K562 (cell line): ENCODE results near the gene PAFAH1B2. TPM values are rescaled to one million over a fixed set of nuclear protein-coding genes. Genes with fewer than 3 reads are reported as not detected.

Experiments used
- FOXJ2 ChIP-seq: fragments of 200-800 bp; sonication (Bioruptor generic); IDR thresholded peaks from 2 replicates; pipeline ENCODE4 v1.6.1; 2016; ENCODE audit warnings: missing genetic modification characterization, missing compliant biosample characterization
- GABPB1 ChIP-seq: sonication (generic); formaldehyde crosslinking; IDR thresholded peaks from 2 replicates; pipeline ENCODE4 v1.8.0; 2022; ENCODE audit warnings: mild to moderate bottlenecking, missing genetic modification reagents
- HIVEP1 ChIP-seq: fragments of 250-450 bp; sonication (Bioruptor Pico); IDR thresholded peaks from 2 replicates; pipeline ENCODE4 v1.4.0; 2020; ENCODE audit warnings: mild to moderate bottlenecking
- MIER1 ChIP-seq: fragments of 450-650 bp; IDR thresholded peaks from 2 replicates; pipeline ENCODE4 v1.6.1; 2016; ENCODE audit warnings: antibody characterized with exemption, mild to moderate bottlenecking, low read depth
- SIN3A ChIP-seq, 2 experiments: fragments of 150-350 bp in 1 of 2; IDR thresholded peaks; 2 replicates each; pipeline ENCODE4 v1.6.1; 2011 to 2016; ENCODE audit warnings: borderline replicate concordance in 2 of 2, low read depth in 2 of 2, low read length in 2 of 2, mild to moderate bottlenecking in 2 of 2, moderate library complexity in 2 of 2; ENCODE audit not compliant: control insufficient read depth in 1 of 2
- TAF1 ChIP-seq: IDR thresholded peaks from 2 replicates; pipeline ENCODE4 v1.6.1; 2011; ENCODE audit warnings: mild to moderate bottlenecking, low read length, moderate library complexity; ENCODE audit not compliant: insufficient read depth, control insufficient read depth, severe bottlenecking; ENCODE audit errors: extremely low read depth
- TBL1XR1 ChIP-seq, 2 experiments: IDR thresholded peaks; 2 replicates each; pipeline ENCODE4 v1.6.1; 2012; ENCODE audit warnings: improper control_type of control experiment in 2 of 2, low read length in 2 of 2, mild to moderate bottlenecking in 1 of 2
- polyA plus RNA-seq, 8 experiments: library from polyadenylated mRNA; depleted of rRNA in 4 of 8; stranded (reverse) in 5 of 8; unstranded in 3 of 8; fragments of >200 nt; fragmentation: Nextera tagmentation in 2 of 8; fragmentation: Illumina TruSeq in 1 of 8; extraction: Ambion mirVana in 2 of 8; extraction: Trizol in 1 of 8; gene quantifications; 2 replicates each; pipeline versions ENCODE4 v1.2.1 to v1.2.3, GENCODE V29; 2011 to 2014; ENCODE audit warnings: inconsistent platforms in 1 of 8, missing spikeins in 1 of 8
- total RNA-seq, 7 experiments: library from RNA; depleted of rRNA in 6 of 7; stranded (reverse); fragments of >200 nt in 6 of 7; fragmentation: Illumina TruSeq in 2 of 7; extraction: Trizol in 2 of 7; gene quantifications; 2 replicates each; pipeline versions ENCODE4 v1.2.1 to v1.2.3, GENCODE V29; 2011 to 2021; ENCODE audit warnings: low replicate concordance in 1 of 7
- TF ChIP-seq, protein P1 (sequence below), 3 experiments: IDR thresholded peaks in 2 of 3; conservative IDR thresholded peaks in 1 of 3; 2 replicates each; pipeline ENCODE4 v1.5.1; 2011 to 2012; ENCODE audit warnings: low read length in 3 of 3, mild to moderate bottlenecking in 3 of 3, control low read depth in 2 of 3, improper control_type of control experiment in 1 of 3, inconsistent platforms in 1 of 3, low read depth in 1 of 3, mixed read lengths in 1 of 3, moderate library complexity in 1 of 3; ENCODE audit not compliant: insufficient read depth in 2 of 3
- TF ChIP-seq, protein P2 (sequence below): conservative IDR thresholded peaks from 2 replicates; pipeline ENCODE4 v1.6.1; 2011; ENCODE audit warnings: low read depth, mild to moderate bottlenecking, low read length; ENCODE audit not compliant: control insufficient read depth

Gene PAFAH1B2
- total and polyA plus RNA-seq, 9 of the 15 experiments (the other 6 are each of a cell fraction or from before 2014, with no cell fraction given): 27.8 to 94.7 (median 64.9) TPM

DNA sequence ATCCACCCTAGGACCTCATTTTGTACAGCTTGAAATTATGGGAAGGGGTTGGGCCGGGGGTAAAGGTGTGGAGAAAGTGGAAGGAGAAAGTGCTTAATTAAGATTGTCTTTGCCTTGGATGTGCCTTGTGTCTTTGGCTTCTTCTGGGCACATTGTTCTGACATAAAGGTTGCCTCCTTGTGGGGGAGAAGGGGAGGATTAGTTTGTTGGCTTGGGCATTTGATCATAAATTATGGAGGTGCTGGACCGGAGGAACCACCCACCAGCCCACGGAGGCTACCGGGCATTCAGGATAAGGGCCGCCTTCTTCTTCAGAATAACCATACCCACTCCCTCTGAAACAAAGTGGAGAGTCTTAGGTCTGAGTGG, 1.3 kb downstream of the PAFAH1B2 start (continued):
- TF ChIP-seq, protein P1, sequence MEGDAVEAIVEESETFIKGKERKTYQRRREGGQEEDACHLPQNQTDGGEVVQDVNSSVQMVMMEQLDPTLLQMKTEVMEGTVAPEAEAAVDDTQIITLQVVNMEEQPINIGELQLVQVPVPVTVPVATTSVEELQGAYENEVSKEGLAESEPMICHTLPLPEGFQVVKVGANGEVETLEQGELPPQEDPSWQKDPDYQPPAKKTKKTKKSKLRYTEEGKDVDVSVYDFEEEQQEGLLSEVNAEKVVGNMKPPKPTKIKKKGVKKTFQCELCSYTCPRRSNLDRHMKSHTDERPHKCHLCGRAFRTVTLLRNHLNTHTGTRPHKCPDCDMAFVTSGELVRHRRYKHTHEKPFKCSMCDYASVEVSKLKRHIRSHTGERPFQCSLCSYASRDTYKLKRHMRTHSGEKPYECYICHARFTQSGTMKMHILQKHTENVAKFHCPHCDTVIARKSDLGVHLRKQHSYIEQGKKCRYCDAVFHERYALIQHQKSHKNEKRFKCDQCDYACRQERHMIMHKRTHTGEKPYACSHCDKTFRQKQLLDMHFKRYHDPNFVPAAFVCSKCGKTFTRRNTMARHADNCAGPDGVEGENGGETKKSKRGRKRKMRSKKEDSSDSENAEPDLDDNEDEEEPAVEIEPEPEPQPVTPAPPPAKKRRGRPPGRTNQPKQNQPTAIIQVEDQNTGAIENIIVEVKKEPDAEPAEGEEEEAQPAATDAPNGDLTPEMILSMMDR (IDR thresholded peaks at IDR 0.05 in 2 of 3, conservative IDR thresholded peaks at IDR 0.05 in 1 of 3; ENCODE audit: insufficient read depth in 2 of 3, low read depth in 1 of 3, low read length in 3 of 3): peak in 2 of 3 experiments; percentile 23 to 43; a peak in 3 of 6 replicates
- TF ChIP-seq FOXJ2 (tag): no peak
- TF ChIP-seq TBL1XR1 (IDR thresholded peaks at IDR 0.05; ENCODE audit: low read length in 2 of 2): 0 out of 4 replicates have a peak, but pooled peaks of 1 of the 2 experiments have one; percentile 16
- TF ChIP-seq GABPB1 (CRISPR knock-in tag): peak; percentile 45; the same call in 1 of the 2 replicates
- no peak for TF ChIP-seq TAF1
- no peak for TF ChIP-seq MIER1
- TF ChIP-seq SIN3A (IDR thresholded peaks at IDR 0.05; ENCODE audit: borderline replicate concordance in 2 of 2, control insufficient read depth in 1 of 2, low read depth in 2 of 2, low read length in 2 of 2): peak in 1 of 2 experiments; percentile 66; a peak in 1 of 4 replicates
- no peak for TF ChIP-seq HIVEP1 (CRISPR knock-in tag)
- TF ChIP-seq, protein P2, sequence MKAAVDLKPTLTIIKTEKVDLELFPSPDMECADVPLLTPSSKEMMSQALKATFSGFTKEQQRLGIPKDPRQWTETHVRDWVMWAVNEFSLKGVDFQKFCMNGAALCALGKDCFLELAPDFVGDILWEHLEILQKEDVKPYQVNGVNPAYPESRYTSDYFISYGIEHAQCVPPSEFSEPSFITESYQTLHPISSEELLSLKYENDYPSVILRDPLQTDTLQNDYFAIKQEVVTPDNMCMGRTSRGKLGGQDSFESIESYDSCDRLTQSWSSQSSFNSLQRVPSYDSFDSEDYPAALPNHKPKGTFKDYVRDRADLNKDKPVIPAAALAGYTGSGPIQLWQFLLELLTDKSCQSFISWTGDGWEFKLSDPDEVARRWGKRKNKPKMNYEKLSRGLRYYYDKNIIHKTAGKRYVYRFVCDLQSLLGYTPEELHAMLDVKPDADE: no peak
